ENCODE measurements around the gene FZD7.

DNA sequence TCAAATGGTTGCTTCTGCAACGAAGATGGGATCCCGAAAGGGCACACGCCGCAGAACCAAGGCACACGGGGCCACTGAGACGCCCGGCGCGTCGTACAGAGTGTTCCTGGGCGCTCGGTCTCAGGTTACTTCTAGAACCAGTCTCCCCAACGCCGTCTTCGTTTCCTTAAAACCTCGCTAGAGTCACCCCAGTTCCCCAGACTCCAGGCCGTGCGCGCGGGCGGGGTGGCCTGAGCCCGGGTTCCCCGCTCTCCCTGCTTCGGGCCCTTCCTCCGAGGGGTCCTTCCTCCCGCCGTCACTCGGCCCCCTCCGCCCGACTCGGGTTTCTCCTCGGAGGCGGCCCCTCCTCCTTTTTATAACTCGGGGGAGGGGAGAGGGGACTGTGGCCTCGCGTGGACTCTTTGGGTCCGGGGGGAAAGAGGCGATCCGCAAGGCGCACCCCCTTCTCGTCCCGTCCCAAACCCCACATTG lies 774 bp upstream of the FZD7 start:
- TF ChIP-seq, protein P1, sequence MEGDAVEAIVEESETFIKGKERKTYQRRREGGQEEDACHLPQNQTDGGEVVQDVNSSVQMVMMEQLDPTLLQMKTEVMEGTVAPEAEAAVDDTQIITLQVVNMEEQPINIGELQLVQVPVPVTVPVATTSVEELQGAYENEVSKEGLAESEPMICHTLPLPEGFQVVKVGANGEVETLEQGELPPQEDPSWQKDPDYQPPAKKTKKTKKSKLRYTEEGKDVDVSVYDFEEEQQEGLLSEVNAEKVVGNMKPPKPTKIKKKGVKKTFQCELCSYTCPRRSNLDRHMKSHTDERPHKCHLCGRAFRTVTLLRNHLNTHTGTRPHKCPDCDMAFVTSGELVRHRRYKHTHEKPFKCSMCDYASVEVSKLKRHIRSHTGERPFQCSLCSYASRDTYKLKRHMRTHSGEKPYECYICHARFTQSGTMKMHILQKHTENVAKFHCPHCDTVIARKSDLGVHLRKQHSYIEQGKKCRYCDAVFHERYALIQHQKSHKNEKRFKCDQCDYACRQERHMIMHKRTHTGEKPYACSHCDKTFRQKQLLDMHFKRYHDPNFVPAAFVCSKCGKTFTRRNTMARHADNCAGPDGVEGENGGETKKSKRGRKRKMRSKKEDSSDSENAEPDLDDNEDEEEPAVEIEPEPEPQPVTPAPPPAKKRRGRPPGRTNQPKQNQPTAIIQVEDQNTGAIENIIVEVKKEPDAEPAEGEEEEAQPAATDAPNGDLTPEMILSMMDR (IDR thresholded peaks at IDR 0.05 in 4 of 5, conservative IDR thresholded peaks at IDR 0.05 in 1 of 5): no peak
- peak; percentile 33 to 68 for TF ChIP-seq POLR2A (IDR thresholded peaks at IDR 0.05)

Measured in gastrocnemius medialis (tissue), 4 donors.